AG09309 (cell line): ENCODE results near the gene MYO18A.

Experiments
- DNase-seq: peaks from one replicate; pipeline ENCODE4 v3.0.0-alpha.2; 2010; ENCODE audit warnings: low read depth
- H3K4me3 ChIP-seq: 2 replicates; pipeline ENCODE4 v1.5.1; 2011; ENCODE audit warnings: mild to moderate bottlenecking, low read depth, low read length, moderate library complexity; ENCODE audit not compliant: control insufficient read depth
- TF ChIP-seq, protein P1 (sequence below): IDR thresholded peaks from 2 replicates; pipeline ENCODE4 v1.5.1; 2011; ENCODE audit warnings: mild to moderate bottlenecking, low read depth, low read length, inconsistent platforms; ENCODE audit not compliant: insufficient read depth, control insufficient read depth; ENCODE audit errors: missing control alignments

Gene MYO18A

DNA sequence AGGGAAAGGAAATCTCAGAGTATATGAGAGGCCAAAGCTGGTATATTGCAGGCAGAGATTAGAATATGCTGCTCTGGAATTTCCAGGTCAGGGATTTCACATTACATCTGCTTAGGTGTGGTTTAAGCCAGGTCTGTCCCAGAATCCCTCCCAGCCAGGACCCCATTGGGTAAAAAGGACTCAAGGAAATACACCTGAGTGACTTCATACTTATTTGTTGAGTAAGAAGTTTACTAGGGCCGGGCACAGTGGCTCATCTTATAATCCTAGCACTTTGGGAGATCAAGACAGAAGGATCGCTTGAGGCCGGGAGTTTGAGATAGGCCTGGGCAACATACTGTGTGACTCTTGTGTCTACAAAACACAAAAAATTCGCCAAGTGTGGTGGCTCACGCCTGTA lies 130.0 kb downstream of the MYO18A start:
- H3K4me3 ChIP-seq = no peak overlapping the region
- TF ChIP-seq, protein P1, sequence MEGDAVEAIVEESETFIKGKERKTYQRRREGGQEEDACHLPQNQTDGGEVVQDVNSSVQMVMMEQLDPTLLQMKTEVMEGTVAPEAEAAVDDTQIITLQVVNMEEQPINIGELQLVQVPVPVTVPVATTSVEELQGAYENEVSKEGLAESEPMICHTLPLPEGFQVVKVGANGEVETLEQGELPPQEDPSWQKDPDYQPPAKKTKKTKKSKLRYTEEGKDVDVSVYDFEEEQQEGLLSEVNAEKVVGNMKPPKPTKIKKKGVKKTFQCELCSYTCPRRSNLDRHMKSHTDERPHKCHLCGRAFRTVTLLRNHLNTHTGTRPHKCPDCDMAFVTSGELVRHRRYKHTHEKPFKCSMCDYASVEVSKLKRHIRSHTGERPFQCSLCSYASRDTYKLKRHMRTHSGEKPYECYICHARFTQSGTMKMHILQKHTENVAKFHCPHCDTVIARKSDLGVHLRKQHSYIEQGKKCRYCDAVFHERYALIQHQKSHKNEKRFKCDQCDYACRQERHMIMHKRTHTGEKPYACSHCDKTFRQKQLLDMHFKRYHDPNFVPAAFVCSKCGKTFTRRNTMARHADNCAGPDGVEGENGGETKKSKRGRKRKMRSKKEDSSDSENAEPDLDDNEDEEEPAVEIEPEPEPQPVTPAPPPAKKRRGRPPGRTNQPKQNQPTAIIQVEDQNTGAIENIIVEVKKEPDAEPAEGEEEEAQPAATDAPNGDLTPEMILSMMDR = no peak
- no peak for DNase-seq

DNA sequence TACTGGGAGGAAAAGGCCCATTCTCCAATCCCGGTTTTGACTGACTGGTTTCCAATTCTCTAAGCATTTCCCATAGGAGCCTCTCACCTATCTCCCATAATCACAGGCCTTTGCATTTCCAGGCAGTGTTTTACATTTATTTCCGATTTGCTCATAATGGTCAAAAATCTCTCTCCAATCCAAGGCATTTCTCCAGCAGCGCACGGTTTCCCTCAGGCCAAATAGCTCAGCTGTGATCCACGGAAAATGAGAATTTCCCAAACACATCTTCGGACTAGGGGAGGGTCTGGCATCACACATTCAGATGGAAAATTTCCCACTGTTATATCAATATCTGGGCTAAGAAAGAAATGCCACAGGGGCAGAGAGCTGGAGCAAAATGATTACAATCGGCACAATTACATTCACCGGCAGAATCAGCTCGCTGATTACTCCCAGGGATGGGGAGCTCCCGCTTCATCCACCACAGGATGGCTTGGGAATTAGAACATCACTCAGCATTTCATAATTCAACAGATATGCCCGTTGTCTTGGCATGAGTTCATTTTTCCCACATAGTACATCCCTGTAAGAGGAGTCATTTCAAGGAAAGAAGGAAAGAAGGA lies 130.6 kb downstream of the MYO18A start:
- no peak overlapping the region for H3K4me3 ChIP-seq
- TF ChIP-seq, protein P1 = no peak
- no peak for DNase-seq

DNA sequence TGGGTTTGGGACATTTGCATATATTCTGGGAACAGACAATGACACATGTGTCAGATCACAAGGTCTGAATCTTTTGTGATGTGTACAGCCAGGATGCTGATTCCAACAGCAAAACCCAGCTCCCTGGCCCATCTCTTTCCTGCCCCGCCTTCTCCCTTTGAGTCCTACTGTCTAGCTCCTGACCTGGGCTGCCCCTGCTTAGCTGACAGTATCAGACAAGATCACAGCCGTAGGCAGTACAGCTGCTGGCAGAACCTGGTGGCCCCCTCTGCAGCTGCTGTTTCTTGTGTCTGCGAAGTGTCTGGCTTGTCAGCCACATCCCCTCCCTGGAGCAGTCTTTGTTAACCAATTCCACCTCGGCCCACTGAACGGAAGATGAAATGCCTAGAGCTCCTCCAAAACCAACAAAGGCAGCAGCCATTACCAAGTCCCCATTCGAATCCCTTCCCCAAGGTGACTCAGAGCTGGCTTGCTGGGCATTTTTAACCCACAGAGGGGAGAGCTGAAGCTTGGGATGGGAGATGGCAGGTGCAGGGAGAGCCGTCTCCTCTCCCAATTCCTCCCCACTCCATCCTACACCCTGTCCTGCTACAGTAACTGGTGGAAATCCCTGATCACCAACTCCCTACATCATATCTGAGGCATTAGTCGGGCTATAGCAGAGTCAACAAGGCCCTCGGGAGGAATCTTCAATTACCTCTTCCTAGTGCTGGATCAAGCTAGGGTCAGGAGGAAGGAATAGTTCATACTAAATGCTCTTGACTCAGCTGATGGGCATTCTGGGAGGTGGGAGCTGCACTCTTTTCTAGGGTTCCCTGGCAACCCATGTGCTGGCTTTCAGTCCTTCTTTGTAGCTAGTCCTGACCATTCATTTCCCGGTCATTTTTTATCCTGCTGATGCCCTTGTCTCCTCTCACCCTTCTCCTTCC lies 131.5 kb downstream of the MYO18A start:
- H3K4me3 ChIP-seq = no peak overlapping the region
- no peak for DNase-seq
- TF ChIP-seq, protein P1 = no peak

DNA sequence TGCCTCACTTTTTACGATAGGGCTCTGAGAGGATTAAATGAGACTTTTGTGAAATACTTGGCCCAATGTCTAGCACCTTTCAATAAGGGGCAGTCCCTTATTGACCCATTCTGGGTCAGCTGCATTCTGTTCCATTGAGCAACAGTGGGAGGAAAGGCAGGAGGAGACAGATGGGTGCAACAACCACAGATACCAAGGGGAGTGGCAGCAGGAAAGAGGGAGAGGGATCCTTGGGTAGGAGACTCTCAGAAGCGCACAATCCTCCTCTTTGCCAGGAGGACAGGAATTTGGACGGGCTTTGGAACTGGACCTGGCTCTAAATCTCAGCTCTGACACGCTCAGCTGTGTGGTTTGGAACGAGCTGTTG lies 133.7 kb downstream of the MYO18A start:
- no peak overlapping the region for H3K4me3 ChIP-seq
- no peak for DNase-seq
- TF ChIP-seq, protein P1 = no peak

DNA sequence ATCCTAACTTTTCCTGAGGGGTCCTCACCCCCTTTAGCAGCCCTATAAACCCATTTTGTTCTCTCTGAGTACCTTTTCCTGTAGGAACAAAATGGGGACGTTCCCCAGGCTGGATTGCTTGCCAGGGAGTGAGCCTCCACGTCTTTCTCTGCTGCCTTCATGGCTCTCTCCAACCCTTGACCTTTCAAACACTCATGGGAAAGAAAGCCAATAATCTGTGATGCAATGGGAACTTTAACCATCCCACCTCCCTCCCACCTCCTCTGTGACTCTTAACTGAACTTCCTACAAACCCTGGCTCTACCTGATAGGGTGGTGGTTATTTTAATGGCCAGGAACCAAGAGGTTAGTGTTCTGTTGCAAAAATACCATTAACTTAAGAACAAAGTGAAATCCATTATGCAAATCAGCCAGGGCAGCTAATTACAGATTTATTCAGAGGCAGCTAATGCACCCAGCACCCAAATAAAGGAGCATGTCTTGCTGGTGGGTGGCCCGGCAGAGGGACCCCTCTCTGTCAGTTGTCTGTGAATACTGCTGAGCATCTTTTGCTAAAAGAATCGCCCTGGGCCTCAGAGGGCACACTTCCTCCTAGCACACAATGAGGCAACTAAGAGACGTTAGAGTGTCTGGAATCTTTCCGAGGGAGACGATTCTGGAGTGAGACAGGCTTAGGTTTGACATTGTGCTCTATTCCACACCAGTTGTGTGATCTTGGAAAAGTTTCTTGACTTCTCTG lies 134.3 kb downstream of the MYO18A start:
- DNase-seq = no peak
- H3K4me3 ChIP-seq = no peak overlapping the region
- TF ChIP-seq, protein P1 = no peak

DNA sequence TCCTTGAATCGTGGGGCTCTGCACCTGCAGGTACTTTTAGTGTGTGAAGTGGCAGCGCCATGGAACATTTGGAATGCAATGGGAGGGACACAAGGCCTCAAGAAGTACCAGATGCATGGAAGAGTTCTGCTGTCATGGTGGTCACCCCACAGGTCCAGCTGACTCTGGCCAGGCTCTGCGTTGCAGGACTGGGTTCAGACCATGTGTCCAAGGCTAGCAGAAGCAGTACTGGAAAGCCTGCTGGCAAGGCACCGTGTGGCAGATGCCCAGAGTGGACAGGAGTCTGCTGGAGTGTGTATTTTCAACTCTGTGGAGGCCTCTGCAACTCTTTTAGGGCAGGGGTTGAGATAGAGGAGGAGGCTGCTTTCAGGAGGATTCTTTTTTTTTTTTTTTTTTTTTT lies 135.2 kb downstream of the MYO18A start:
- TF ChIP-seq, protein P1 = no peak
- no peak for DNase-seq
- H3K4me3 ChIP-seq = no peak overlapping the region
